SU-DHL-6 (cell line): ENCODE results near the gene LRRC73.

Source experiments
- H2AFZ ChIP-seq: fragments of 200-600 bp; sonication (generic); 2 replicates; pipeline ENCODE4 v1.6.1; 2014; ENCODE audit warnings: low read depth, mild to moderate bottlenecking, moderate library complexity, mixed read lengths, antibody characterized with exemption, low read length; ENCODE audit not compliant: severe bottlenecking
- H3F3A ChIP-seq: fragments of 200-600 bp; shearing (Covaris generic); 2 replicates; pipeline ENCODE4 v1.6.0; 2016; ENCODE audit warnings: antibody characterized with exemption, mild to moderate bottlenecking; ENCODE audit not compliant: insufficient read depth
- H3K27ac ChIP-seq: fragments of 200-600 bp; sonication (generic); 2 replicates; pipeline ENCODE4 v1.5.1; 2016; ENCODE audit warnings: low read depth, mild to moderate bottlenecking, low read length, moderate library complexity, mixed read lengths
- H3K27me3 ChIP-seq: fragments of 200-600 bp; sonication (generic), shearing (Covaris generic); 2 replicates; pipeline ENCODE4 v1.6.0; 2014; ENCODE audit warnings: mild to moderate bottlenecking, low read length
- H3K36me3 ChIP-seq: fragments of 200-600 bp; sonication (generic); 2 replicates; pipeline ENCODE4 v1.6.1; 2014; ENCODE audit warnings: mild to moderate bottlenecking, low read length, mixed read lengths
- H3K4me2 ChIP-seq: fragments of 300-600, 200-600 bp; shearing (Covaris generic), sonication (generic); 2 replicates; pipeline ENCODE4 v1.6.0; 2014; ENCODE audit warnings: low read length, low read depth, mild to moderate bottlenecking; ENCODE audit not compliant: poor library complexity, severe bottlenecking
- H3K4me3 ChIP-seq: fragments of 200-600 bp; sonication (generic); 2 replicates; pipeline ENCODE4 v1.5.1; 2014; ENCODE audit warnings: antibody characterized with exemption, low read length, mild to moderate bottlenecking, mixed read lengths; ENCODE audit not compliant: insufficient read depth, poor library complexity, severe bottlenecking
- H3K79me2 ChIP-seq: fragments of 200-600 bp; sonication (generic); 2 replicates; pipeline ENCODE4 v1.6.1; 2014; ENCODE audit warnings: mild to moderate bottlenecking, low read length, moderate library complexity; ENCODE audit not compliant: insufficient read depth
- H3K9ac ChIP-seq: fragments of 200-600 bp; sonication (generic); 2 replicates; pipeline ENCODE4 v1.7.0; 2014; ENCODE audit warnings: mild to moderate bottlenecking, low read length
- H3K9me2 ChIP-seq: fragments of 200-600 bp; sonication (generic); replicated peaks from 2 replicates; pipeline ENCODE4 v1.6.1; 2014; ENCODE audit warnings: low read length; ENCODE audit not compliant: insufficient read depth
- H3K9me3 ChIP-seq: fragments of 200-600 bp; sonication (generic); 2 replicates; pipeline ENCODE4 v1.6.1; 2014; ENCODE audit warnings: low read length, mixed read lengths; ENCODE audit not compliant: insufficient read depth
- H4K20me1 ChIP-seq: fragments of 200-600 bp; sonication (generic); 2 replicates; pipeline ENCODE4 v1.6.1; 2014; ENCODE audit warnings: low read depth, mild to moderate bottlenecking, antibody characterized with exemption, low read length, moderate library complexity, mixed read lengths
- EZH2phosphoT487 ChIP-seq: fragments of 200-600 bp; sonication (generic), shearing (Covaris generic); conservative IDR thresholded peaks from 2 replicates; pipeline ENCODE4 v1.6.1; 2018; ENCODE audit warnings: mild to moderate bottlenecking, antibody characterized with exemption, low read length, moderate library complexity, mixed read lengths
- TF ChIP-seq, protein P1 (sequence below): fragments of 200-600 bp; sonication (generic); IDR thresholded peaks from one replicate; pipeline ENCODE4 v1.5.1; 2017; ENCODE audit warnings: antibody characterized with exemption, mild to moderate bottlenecking, low read length, moderate library complexity; ENCODE audit not compliant: insufficient read depth, poor library complexity, severe bottlenecking

Gene LRRC73

DNA sequence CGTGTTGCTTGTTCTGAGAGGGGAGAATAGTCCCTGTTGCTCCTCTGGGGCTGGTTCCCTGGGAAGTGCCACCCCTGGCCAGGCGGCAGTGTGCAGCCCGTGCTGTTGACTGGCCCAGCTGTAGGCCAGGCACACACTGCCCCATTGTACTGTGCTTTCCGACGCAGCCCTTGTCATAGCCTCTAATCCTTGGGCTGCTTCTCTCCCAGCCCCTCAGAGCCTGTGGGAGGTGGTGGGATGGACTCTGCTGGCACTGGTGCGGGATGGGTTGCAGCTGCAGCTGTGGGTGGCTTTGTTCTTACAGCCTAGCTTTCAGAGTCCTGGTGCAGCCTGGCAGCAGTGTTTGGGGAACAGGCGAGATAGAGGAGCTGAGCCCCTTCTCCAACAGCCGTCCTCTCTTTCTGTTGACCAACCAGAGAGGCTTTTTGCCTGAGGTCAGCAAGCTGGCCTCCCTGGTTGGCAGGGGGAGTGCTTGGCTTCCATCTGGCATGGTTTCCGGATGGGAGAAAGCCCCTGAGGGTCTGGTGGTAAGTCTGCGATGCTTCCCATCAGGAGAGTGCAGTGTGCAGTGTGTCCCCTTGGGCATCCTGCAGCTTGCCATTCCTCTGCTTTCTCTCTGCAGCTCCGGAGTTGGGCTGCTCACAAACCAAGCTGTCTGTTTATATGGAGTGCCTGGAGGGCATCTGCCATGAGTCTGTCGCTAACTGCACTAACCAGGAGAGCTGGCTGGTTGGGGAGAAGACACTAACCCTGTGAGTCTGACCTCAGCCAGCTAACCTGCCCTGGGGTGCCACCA lies 20.7 kb downstream of the LRRC73 start:
- Histone ChIP-seq H3K9me3 (no peaks in the 10 kb centered on the region), H4K20me1 (no peaks in the 10 kb centered on the region), H3K4me2 (no peak overlapping the region), H2AFZ (no peak overlapping the region), H3K9me2 (no peaks in the 10 kb centered on the region), H3K4me3 (no peak overlapping the region), H3K27ac (no peak overlapping the region), H3F3A (no peaks in the 10 kb centered on the region), H3K27me3 (no peaks in the 10 kb centered on the region), H3K79me2 (no peaks in the 10 kb centered on the region; the same call in 1 of the 2 replicates), H3K9ac (no peak overlapping the region), H3K36me3 (no peaks in the 10 kb centered on the region)
- no peak for TF ChIP-seq EZH2phosphoT487
- TF ChIP-seq, protein P1, sequence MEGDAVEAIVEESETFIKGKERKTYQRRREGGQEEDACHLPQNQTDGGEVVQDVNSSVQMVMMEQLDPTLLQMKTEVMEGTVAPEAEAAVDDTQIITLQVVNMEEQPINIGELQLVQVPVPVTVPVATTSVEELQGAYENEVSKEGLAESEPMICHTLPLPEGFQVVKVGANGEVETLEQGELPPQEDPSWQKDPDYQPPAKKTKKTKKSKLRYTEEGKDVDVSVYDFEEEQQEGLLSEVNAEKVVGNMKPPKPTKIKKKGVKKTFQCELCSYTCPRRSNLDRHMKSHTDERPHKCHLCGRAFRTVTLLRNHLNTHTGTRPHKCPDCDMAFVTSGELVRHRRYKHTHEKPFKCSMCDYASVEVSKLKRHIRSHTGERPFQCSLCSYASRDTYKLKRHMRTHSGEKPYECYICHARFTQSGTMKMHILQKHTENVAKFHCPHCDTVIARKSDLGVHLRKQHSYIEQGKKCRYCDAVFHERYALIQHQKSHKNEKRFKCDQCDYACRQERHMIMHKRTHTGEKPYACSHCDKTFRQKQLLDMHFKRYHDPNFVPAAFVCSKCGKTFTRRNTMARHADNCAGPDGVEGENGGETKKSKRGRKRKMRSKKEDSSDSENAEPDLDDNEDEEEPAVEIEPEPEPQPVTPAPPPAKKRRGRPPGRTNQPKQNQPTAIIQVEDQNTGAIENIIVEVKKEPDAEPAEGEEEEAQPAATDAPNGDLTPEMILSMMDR, result no peak

DNA sequence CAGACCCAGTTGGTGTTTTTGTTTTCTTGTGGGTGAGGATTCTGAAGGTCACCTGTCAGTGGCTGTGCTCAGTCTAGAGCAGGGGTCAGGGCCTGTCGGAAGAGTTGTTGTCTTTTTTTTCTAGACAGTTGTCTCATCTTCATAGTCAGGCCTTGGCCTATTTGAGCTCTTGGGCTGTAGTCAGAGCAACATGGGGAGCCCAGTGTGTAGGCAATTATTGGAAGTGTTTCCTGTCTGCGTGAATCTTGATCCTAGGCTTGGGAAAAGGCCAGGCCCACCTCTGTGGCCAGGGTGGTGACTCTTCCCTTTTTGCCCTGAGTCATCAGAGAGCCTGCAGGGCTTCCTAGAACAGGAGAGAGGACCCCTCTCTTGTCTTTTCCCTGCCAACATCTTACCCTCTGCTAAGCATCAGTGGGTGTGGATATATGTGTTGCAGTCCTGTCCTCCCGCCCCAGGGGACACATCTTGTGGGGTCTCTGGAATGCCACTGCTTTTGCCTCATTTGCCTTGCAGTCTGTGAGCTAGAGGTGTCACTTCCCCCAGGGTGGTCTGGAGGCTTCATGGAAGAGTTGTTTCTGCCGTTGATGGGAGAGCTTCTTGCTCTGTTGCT lies 21.4 kb downstream of the LRRC73 start:
- H3F3A ChIP-seq, result no peaks in the 10 kb centered on the region
- H3K4me3 ChIP-seq, result no peak overlapping the region
- H3K27ac ChIP-seq, result no peak overlapping the region
- no peak for TF ChIP-seq EZH2phosphoT487
- TF ChIP-seq, protein P1, result no peak
- H3K9me3 ChIP-seq, result no peaks in the 10 kb centered on the region
- no peak overlapping the region for H3K4me2 ChIP-seq
- H3K36me3 ChIP-seq, result no peaks in the 10 kb centered on the region
- no peaks in the 10 kb centered on the region; the same call in 1 of the 2 replicates for H3K79me2 ChIP-seq
- no peak overlapping the region for H3K9ac ChIP-seq
- no peaks in the 10 kb centered on the region for H4K20me1 ChIP-seq
- H3K27me3 ChIP-seq, result no peaks in the 10 kb centered on the region
- no peaks in the 10 kb centered on the region for H3K9me2 ChIP-seq
- H2AFZ ChIP-seq, result no peak overlapping the region

DNA sequence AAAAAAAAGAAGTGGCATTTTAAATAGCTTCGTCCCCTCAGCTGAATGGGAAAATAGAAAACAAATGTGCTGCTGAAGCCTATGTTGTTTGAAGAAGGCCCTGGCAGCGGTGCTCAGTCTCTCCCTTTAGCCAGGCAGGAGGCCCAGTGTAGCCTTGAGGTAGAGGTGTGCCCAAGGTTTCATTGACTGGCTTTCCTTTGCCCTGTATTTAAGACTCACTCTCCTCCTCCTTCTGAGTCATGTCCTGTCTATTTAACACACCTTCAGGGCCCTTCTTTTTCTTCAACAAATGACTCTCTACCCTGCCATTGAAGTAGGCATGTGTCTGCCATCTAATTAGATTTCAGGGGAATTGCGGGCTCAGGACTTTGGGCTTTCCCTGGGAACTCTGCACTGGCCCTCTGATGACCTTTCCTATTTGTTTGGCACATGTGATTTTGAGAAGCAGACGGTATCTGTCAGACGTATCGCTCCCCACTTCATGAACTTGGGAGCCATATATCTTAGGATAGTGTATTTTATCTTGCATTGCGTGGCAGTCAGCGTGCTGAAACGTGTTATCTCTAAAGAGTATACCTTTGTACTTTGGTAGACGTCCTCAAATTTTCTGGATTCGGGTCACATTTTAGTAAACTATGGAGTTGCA lies 28.4 kb downstream of the LRRC73 start:
- Histone ChIP-seq H3K4me3 (no peak overlapping the region), H3K27ac (no peak overlapping the region), H4K20me1 (0 out of 2 replicates have a peak, but pooled peaks cover 3% of the 10 kb centered on the region), H2AFZ (no peak overlapping the region), H3K9me2 (no peaks in the 10 kb centered on the region), H3K27me3 (no peaks in the 10 kb centered on the region), H3K79me2 (peaks cover 28% of the 10 kb centered on the region), H3F3A (peaks cover 4% of the 10 kb centered on the region; the same call in 1 of the 2 replicates), H3K9me3 (no peaks in the 10 kb centered on the region), H3K9ac (no peak overlapping the region), H3K4me2 (no peak overlapping the region), H3K36me3 (no peaks in the 10 kb centered on the region)
- TF ChIP-seq, protein P1, result no peak
- TF ChIP-seq EZH2phosphoT487, result no peak
